DOHH2 (cell line): ENCODE data around the gene BRAF.

Source experiments
- H3F3A ChIP-seq: fragments of 200-600 bp; sonication (generic), shearing (Covaris generic); 2 replicates; pipeline ENCODE4 v1.6.0; 2016; ENCODE audit warnings: antibody characterized with exemption, mild to moderate bottlenecking; ENCODE audit not compliant: control insufficient read depth, insufficient read depth
- H3K27ac ChIP-seq: fragments of 200-600 bp; sonication (generic); 2 replicates; pipeline ENCODE4 v1.5.1; 2014; ENCODE audit warnings: low read depth, mild to moderate bottlenecking, low read length, moderate library complexity
- H3K27me3 ChIP-seq: fragments of 200-600 bp; sonication (generic); 2 replicates; pipeline ENCODE4 v1.6.1; 2014; ENCODE audit warnings: mild to moderate bottlenecking, low read length, mixed read lengths; ENCODE audit not compliant: control insufficient read depth
- H3K36me3 ChIP-seq: fragments of 200-600 bp; sonication (generic); 2 replicates; pipeline ENCODE4 v1.6.1; 2014; ENCODE audit warnings: mild to moderate bottlenecking, low read length, moderate library complexity, mixed read lengths; ENCODE audit not compliant: control insufficient read depth
- H3K4me1 ChIP-seq: fragments of 200-600 bp; sonication (generic); 2 replicates; pipeline ENCODE4 v1.6.1; 2014; ENCODE audit warnings: mild to moderate bottlenecking, low read length, mixed read lengths; ENCODE audit not compliant: control insufficient read depth
- H3K4me2 ChIP-seq: fragments of 200-600 bp; sonication (generic); 2 replicates; pipeline ENCODE4 v1.6.0; 2014; ENCODE audit warnings: mild to moderate bottlenecking, low read length, moderate library complexity
- H3K4me3 ChIP-seq: fragments of 200-600 bp; sonication (generic); 2 replicates; pipeline ENCODE4 v1.5.1; 2014; ENCODE audit warnings: mild to moderate bottlenecking, low read length, mixed read lengths
- H3K79me2 ChIP-seq: fragments of 200-600 bp; sonication (generic); 2 replicates; pipeline ENCODE4 v1.6.1; 2014; ENCODE audit warnings: mild to moderate bottlenecking, low read length, mixed read lengths; ENCODE audit not compliant: control insufficient read depth
- H3K9me2 ChIP-seq: fragments of 200-600 bp; sonication (generic); replicated peaks from 2 replicates; pipeline ENCODE4 v1.6.1; 2014; ENCODE audit warnings: mild to moderate bottlenecking, low read length, mixed read lengths; ENCODE audit not compliant: control insufficient read depth
- H3K9me3 ChIP-seq: fragments of 200-600 bp; sonication (generic); 2 replicates; pipeline ENCODE4 v1.6.1; 2014; ENCODE audit warnings: antibody characterized with exemption, low read length, mixed read lengths; ENCODE audit not compliant: control insufficient read depth, insufficient read depth
- H4K20me1 ChIP-seq: fragments of 200-600 bp; sonication (generic); 2 replicates; pipeline ENCODE4 v1.6.0; 2014; ENCODE audit warnings: low read depth, mild to moderate bottlenecking, antibody characterized with exemption, low read length, moderate library complexity; ENCODE audit not compliant: control insufficient read depth, insufficient read depth
- CTCF ChIP-seq: fragments of 200-600 bp; sonication (generic); IDR thresholded peaks from one replicate; pipeline ENCODE4 v1.5.1; 2014; ENCODE audit warnings: antibody characterized with exemption, mild to moderate bottlenecking, low read depth, low read length; ENCODE audit not compliant: poor library complexity, severe bottlenecking
- EZH2phosphoT487 ChIP-seq: fragments of 200-600 bp; sonication (generic); IDR thresholded peaks from 2 replicates; pipeline ENCODE4 v1.6.1; 2017; ENCODE audit warnings: borderline replicate concordance, mild to moderate bottlenecking, antibody characterized with exemption, low read length, moderate library complexity, mixed read lengths

BRAF gene

GRCh38 chr7:140866926-140867325, 57.8 kb downstream of the BRAF start:
- Histone ChIP-seq H3K36me3 (no peaks in the 10 kb centered on the region; the same call in 1 of the 2 replicates), H3K4me2 (no peak overlapping the region), H3K27me3 (no peaks in the 10 kb centered on the region), H3F3A (no peaks in the 10 kb centered on the region), H3K4me3 (no peak overlapping the region), H3K27ac (no peak overlapping the region), H4K20me1 (peaks cover 5% of the 10 kb centered on the region; the same call in 1 of the 2 replicates), H3K4me1 (peaks cover 35% of the 10 kb centered on the region), H3K9me2 (no peaks in the 10 kb centered on the region), H3K79me2 (peaks cover 93% of the 10 kb centered on the region), H3K9me3 (no peaks in the 10 kb centered on the region)
- TF ChIP-seq CTCF (no peak), EZH2phosphoT487 (no peak)

GRCh38 chr7:140864732-140865131, 60.0 kb downstream of the BRAF start:
- TF ChIP-seq CTCF: no peak
- no peak for TF ChIP-seq EZH2phosphoT487
- H3K4me2 ChIP-seq: no peak overlapping the region
- no peaks in the 10 kb centered on the region for H3K9me2 ChIP-seq
- H3K4me3 ChIP-seq: no peak overlapping the region
- H3K36me3 ChIP-seq: no peaks in the 10 kb centered on the region; the same call in 1 of the 2 replicates
- no peaks in the 10 kb centered on the region for H3K9me3 ChIP-seq
- H3K79me2 ChIP-seq: peaks cover 96% of the 10 kb centered on the region
- H4K20me1 ChIP-seq: peaks cover 5% of the 10 kb centered on the region; the same call in 1 of the 2 replicates
- no peak overlapping the region for H3K27ac ChIP-seq
- H3F3A ChIP-seq: no peaks in the 10 kb centered on the region
- H3K27me3 ChIP-seq: no peaks in the 10 kb centered on the region
- H3K4me1 ChIP-seq: peaks cover 20% of the 10 kb centered on the region

GRCh38 chr7:140863867-140864266, 60.9 kb downstream of the BRAF start:
- no peaks in the 10 kb centered on the region for H3F3A ChIP-seq
- peaks cover 19% of the 10 kb centered on the region for H3K4me1 ChIP-seq
- peaks cover 5% of the 10 kb centered on the region; the same call in 1 of the 2 replicates for H4K20me1 ChIP-seq
- H3K27me3 ChIP-seq: no peaks in the 10 kb centered on the region
- no peaks in the 10 kb centered on the region for H3K9me3 ChIP-seq
- H3K79me2 ChIP-seq: peaks cover 94% of the 10 kb centered on the region
- H3K4me3 ChIP-seq: no peak overlapping the region
- H3K36me3 ChIP-seq: no peaks in the 10 kb centered on the region; the same call in 1 of the 2 replicates
- no peaks in the 10 kb centered on the region for H3K9me2 ChIP-seq
- H3K27ac ChIP-seq: no peak overlapping the region
- TF ChIP-seq EZH2phosphoT487 (no peak), CTCF (no peak)
- no peak overlapping the region for H3K4me2 ChIP-seq

GRCh38 chr7:140863184-140863583, 61.5 kb downstream of the BRAF start:
- H3K79me2 ChIP-seq: peaks cover 93% of the 10 kb centered on the region
- no peak overlapping the region for H3K4me2 ChIP-seq
- no peaks in the 10 kb centered on the region; the same call in 1 of the 2 replicates for H3K36me3 ChIP-seq
- no peaks in the 10 kb centered on the region for H3K27me3 ChIP-seq
- no peak overlapping the region for H3K27ac ChIP-seq
- no peak overlapping the region for H3K4me3 ChIP-seq
- TF ChIP-seq CTCF: no peak
- no peak for TF ChIP-seq EZH2phosphoT487
- H3K4me1 ChIP-seq: peaks cover 13% of the 10 kb centered on the region
- no peaks in the 10 kb centered on the region for H3K9me3 ChIP-seq
- H4K20me1 ChIP-seq: peaks cover 3% of the 10 kb centered on the region; the same call in 1 of the 2 replicates
- H3K9me2 ChIP-seq: peaks cover 3% of the 10 kb centered on the region; the same call in 1 of the 2 replicates
- H3F3A ChIP-seq: no peaks in the 10 kb centered on the region
